Fibroblast of the aortic adventitia (primary cell): Measurements from ENCODE around the gene TSPAN14. TPM values are rescaled to one million over a fixed set of nuclear protein-coding genes. Genes with fewer than 3 reads are reported as not detected.

Experiments
- DNase-seq: peaks from one replicate; pipeline ENCODE4 v3.0.0-alpha.2; 2010; ENCODE audit warnings: low read depth
- H3K4me3 ChIP-seq: 2 replicates; pipeline ENCODE4 v1.5.1; 2011; ENCODE audit warnings: low read depth, mild to moderate bottlenecking, control low read depth, low read length, moderate library complexity
- total RNA-seq: library from RNA; depleted of rRNA; stranded (reverse); fragments of >200 nt; gene quantifications from 2 replicates; pipeline ENCODE4 v1.2.3, GENCODE V29; 2012; ENCODE audit warnings: low replicate concordance
- TF ChIP-seq, protein P1 (sequence below): IDR thresholded peaks from 2 replicates; pipeline ENCODE4 v1.5.1; 2011; ENCODE audit warnings: mild to moderate bottlenecking, low read length, control low read depth, inconsistent platforms; ENCODE audit not compliant: insufficient read depth

The TSPAN14 gene
- total RNA-seq, 1 donor = 21.3 TPM

DNA sequence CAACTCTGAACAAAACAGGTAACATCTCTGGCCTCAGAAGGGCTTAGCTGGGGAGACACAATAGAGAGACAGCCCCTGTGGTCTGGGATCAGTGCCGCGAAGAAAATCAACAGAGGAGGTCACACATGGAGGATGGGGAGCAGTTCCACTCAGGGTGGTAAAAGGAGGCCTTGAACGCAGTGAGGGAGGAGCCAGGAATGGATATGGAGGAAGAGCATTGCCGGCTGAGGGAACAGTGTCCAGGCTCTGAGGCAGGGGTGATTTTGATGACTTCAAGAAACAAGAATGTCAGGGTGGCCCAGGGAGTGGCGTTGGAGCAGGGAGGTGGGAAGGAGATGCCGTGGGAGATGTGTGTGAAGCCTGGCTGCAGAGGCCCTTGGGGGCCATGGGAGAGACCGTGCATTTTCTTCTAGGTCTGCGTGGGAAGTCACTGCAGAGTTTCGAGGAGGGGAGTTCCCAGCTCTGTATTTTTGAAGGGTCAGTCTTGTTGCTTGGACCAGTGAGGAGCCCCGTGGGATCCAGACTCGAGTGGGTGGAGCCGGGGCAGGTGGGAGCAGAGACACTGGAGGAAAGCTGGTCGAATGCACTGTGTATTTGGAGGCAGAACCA, 47.9 kb downstream of the TSPAN14 start:
- TF ChIP-seq, protein P1, sequence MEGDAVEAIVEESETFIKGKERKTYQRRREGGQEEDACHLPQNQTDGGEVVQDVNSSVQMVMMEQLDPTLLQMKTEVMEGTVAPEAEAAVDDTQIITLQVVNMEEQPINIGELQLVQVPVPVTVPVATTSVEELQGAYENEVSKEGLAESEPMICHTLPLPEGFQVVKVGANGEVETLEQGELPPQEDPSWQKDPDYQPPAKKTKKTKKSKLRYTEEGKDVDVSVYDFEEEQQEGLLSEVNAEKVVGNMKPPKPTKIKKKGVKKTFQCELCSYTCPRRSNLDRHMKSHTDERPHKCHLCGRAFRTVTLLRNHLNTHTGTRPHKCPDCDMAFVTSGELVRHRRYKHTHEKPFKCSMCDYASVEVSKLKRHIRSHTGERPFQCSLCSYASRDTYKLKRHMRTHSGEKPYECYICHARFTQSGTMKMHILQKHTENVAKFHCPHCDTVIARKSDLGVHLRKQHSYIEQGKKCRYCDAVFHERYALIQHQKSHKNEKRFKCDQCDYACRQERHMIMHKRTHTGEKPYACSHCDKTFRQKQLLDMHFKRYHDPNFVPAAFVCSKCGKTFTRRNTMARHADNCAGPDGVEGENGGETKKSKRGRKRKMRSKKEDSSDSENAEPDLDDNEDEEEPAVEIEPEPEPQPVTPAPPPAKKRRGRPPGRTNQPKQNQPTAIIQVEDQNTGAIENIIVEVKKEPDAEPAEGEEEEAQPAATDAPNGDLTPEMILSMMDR = no peak
- H3K4me3 ChIP-seq = no peak overlapping the region
- no peak for DNase-seq

DNA sequence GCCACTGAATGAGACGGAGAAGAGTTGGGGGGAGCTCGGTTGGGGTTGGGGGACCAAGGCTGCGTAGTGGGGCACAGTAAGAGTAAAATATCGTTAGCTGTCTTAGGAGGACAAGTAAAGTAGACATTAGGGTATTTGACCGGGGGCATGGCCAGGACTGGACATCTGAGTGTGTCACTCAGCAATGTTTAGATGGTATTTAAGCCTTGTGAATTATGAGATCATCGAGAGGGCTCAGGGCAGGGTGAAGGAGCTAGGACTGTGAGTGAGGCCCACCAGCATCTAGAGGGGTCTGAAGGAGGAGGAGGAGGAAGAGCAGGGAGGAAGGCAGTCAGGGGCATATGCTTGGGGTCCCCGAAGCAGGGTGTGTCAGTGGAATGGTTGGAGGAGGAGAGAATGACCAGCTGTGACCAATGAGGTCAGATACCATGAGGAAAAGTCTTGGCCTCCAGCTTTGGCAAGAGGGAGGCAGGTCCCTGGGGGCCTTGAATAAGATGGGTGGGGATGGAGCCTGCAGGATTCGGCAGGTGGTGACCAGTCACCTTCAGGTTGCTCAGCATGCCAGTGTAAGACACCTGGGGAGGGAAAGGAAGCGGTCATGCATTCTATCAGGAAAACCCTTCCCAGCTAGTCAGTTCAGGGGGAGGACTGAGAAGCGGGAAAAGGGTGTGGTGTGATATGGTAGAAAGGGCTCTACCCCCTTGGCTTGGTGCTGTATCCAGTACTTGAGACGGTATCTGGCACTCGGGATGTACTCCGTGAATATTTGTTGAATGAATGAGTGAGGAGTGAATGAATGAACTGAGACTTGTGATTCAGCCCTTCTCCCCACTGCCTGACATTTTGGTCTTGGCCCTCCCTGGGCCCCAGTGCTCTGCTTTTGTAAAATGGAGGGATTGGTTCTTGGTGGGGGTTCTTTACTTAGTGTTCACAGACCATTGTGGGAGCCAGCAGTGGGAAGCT, 48.8 kb downstream of the TSPAN14 start:
- H3K4me3 ChIP-seq = no peak overlapping the region
- TF ChIP-seq, protein P1 = no peak
- DNase-seq = no peak

DNA sequence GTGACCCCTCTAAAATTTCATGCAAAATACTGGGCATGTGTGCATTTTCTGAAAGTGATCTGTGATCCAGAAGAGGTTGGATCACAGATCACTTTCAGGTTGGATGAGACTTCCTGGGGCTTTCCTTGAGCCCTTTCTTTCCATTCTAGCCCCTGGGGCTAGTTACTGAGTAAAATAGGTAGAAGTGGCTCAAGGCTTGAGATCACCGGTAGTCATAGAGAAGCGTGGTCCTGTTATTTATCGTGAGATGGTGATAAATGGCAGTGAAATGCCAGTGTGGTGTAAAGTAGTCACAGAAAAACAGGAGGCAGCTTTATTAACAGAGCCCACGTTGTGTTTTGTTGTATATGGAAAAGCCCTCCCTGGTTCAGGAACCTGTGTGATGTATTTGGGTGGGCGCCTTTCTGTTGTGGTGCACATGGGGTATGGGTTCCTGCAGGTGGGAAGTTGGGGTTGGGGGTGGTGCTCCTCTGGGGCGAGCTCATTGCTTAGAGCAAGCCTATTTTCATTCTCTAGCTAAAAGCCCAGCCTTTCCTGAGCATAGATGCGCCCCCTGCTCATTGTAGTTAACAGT, 49.6 kb downstream of the TSPAN14 start:
- DNase-seq = no peak
- no peak overlapping the region for H3K4me3 ChIP-seq
- TF ChIP-seq, protein P1 = no peak

DNA sequence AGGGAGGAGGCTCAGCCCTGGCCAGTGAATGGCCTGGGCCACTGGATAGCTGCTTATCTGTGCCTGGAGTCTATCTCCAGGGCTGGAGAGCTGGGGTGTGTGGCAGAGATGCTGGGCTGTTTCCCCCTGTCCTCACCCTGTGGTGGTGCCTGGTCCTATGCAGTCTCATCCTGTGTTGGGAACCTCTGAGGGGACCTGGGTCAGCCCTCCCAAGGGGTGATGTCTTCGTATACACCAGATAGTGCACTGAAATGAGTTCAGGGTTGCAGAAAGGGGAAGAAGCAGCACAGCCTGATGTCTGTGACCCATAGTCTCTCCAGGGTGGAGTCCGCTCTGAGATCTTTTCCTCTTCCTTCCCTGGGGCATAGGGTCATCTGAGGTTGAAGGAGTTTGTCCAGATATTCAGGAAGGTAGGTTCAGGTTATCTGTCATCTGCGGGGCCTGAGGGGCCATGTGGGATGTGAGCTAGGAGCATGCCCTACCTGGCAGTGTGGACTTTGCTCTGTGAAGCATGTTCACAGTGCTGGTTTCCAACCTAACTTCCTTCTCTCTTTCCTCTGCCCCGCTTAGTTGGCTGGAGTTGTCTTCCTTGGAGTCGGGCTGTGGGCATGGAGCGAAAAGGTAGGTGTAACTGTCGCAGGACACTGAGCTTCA, 50.2 kb downstream of the TSPAN14 start:
- no peak overlapping the region for H3K4me3 ChIP-seq
- DNase-seq = no peak
- TF ChIP-seq, protein P1 = no peak

DNA sequence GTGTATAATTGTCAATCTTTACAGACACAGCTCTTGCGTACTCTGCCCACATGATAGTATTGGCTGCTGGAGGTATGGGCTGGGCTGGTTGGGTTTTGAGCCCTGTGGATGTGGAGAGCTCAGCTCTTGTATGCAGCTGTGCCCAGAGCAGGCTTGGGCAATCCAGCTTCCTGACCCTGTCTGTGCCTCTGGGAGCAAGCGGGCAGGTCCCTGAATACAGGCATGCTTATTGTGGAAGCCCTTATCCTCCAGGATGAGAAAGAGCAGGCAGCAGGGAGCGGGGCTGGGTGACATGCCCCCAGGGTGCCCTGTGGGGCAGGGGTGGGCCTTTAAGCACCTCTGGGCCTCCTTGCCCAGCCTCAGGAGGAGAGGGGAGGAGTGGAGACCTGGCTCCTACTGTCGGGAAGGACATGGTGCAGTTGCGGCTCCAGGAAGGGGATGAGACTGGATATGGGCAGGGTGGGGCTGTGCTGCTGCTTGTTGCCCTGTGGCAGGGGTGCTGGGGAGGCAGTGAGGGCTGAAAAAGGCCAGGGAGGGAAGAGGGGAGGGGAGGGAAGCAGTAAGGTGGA, 50.9 kb downstream of the TSPAN14 start:
- TF ChIP-seq, protein P1 = no peak
- H3K4me3 ChIP-seq = no peak overlapping the region
- no peak for DNase-seq

DNA sequence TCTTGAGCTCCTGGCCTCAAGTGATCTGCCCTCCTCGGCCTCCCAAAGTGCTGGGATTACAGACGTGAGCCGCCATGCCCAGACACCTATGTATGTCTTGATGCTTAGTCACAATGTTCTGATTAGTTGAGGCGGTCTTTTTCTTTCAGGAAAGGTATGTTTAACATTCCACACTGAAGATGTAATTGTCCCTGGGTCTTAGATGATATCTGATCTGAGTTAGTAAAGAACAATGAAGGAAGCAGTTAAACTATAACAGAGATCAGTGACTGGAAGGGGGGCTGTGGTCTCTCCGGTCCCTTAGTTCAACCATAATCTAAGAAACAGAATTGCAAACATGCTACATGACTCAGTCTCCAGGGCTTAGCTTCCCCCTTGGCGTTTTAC, 52.1 kb downstream of the TSPAN14 start:
- TF ChIP-seq, protein P1 = no peak
- no peak overlapping the region for H3K4me3 ChIP-seq
- peak; percentile 43 for DNase-seq
